Peyer's patch (tissue), 4 donors: ENCODE results near the gene SLC16A12.

Experiments used
- POLR2A ChIP-seq, 2 donors: fragments of 450-650 bp; IDR thresholded peaks; one replicate each; pipeline ENCODE4 v1.5.1; 2017; ENCODE audit warnings: antibody characterized with exemption in 2 of 2, mild to moderate bottlenecking in 2 of 2, moderate library complexity in 2 of 2
- TF ChIP-seq, protein P1 (sequence below), 6 experiments: fragments of 450-650 bp in 4 of 6; fragments of 200-600 bp in 2 of 6; sonication (generic) in 1 of 6; IDR thresholded peaks; one replicate each; pipeline ENCODE4 v1.5.1; 2017 to 2019; ENCODE audit warnings: antibody characterized with exemption in 6 of 6, mild to moderate bottlenecking in 3 of 6, moderate library complexity in 1 of 6

- TF ChIP-seq, protein P1, sequence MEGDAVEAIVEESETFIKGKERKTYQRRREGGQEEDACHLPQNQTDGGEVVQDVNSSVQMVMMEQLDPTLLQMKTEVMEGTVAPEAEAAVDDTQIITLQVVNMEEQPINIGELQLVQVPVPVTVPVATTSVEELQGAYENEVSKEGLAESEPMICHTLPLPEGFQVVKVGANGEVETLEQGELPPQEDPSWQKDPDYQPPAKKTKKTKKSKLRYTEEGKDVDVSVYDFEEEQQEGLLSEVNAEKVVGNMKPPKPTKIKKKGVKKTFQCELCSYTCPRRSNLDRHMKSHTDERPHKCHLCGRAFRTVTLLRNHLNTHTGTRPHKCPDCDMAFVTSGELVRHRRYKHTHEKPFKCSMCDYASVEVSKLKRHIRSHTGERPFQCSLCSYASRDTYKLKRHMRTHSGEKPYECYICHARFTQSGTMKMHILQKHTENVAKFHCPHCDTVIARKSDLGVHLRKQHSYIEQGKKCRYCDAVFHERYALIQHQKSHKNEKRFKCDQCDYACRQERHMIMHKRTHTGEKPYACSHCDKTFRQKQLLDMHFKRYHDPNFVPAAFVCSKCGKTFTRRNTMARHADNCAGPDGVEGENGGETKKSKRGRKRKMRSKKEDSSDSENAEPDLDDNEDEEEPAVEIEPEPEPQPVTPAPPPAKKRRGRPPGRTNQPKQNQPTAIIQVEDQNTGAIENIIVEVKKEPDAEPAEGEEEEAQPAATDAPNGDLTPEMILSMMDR (IDR thresholded peaks at IDR 0.05) = no peak
- TF ChIP-seq POLR2A (IDR thresholded peaks at IDR 0.05) = no peak
Measured at GRCh38 chr10:89563311-89563710, 27.9 kb upstream of the SLC16A12 start.
